Retinal pigment epithelial cell (primary cell): Measurements from ENCODE around the gene KRTDAP.
A peak's percentile ranks its signal among the peaks of the same experiment; 100 is the strongest.

Experiments
- DNase-seq: peaks from one replicate; pipeline ENCODE4 v3.0.0-alpha.2; 2010; ENCODE audit warnings: low read depth
- H3K4me3 ChIP-seq: 2 replicates; pipeline ENCODE4 v1.5.1; 2011; ENCODE audit warnings: mild to moderate bottlenecking, low read length, control low read depth, moderate library complexity
- CTCF ChIP-seq: conservative IDR thresholded peaks from 2 replicates; pipeline ENCODE4 v1.5.1; 2011; ENCODE audit warnings: low read depth, low read length, control low read depth, inconsistent platforms

Gene KRTDAP

GRCh38 chr19:35490364-35490763 is at the start of gene KRTDAP:
Gene KRTDAP (minus strand): TSS chr19:35490464. CDS start chr19:35490442, 22 bp downstream.
- DNase-seq: no peak
- H3K4me3 ChIP-seq: no peak within 1 kb of the TSS
- TF ChIP-seq CTCF: no peak

GRCh38 chr19:35539850-35540249 is 49.6 kb upstream of the KRTDAP start:
- no peak overlapping the region for H3K4me3 ChIP-seq
- TF ChIP-seq CTCF: no peak
- no peak for DNase-seq

- TF ChIP-seq CTCF: no peak
- H3K4me3 ChIP-seq: no peak overlapping the region
- no peak for DNase-seq
These were observed 49.0 kb upstream of the KRTDAP start for GRCh38 chr19:35539314-35539713.

GRCh38 chr19:35534803-35535480 is 44.7 kb upstream of the KRTDAP start:
- no peak overlapping the region for H3K4me3 ChIP-seq
- DNase-seq: no peak
- no peak for TF ChIP-seq CTCF

- no peak for TF ChIP-seq CTCF
- DNase-seq: no peak
- peak overlapping the region; percentile 8 for H3K4me3 ChIP-seq
These were observed 43.6 kb upstream of the KRTDAP start for GRCh38 chr19:35533822-35534392.

- no peak for TF ChIP-seq CTCF
- H3K4me3 ChIP-seq: peak within 1 kb of the TSS; percentile 8
- no peak for DNase-seq
These were observed 43.0 kb upstream of the KRTDAP start, which contains the start of gene GAPDHS for GRCh38 chr19:35533201-35533821. Gene GAPDHS (plus strand): TSS chr19:35533456. CDS start chr19:35533528, 72 bp downstream.
